LoVo (cell line): Measurements from ENCODE around the gene OTUB1.
"Not testable (repeated sequence)": the region's sequence is repeated elsewhere in the genome, so short reads cannot be mapped to it uniquely, and the experiment has no call there.

ENCODE experiments used
- DNase-seq: peaks from one replicate; pipeline ENCODE4 v3.0.0-alpha.2; 2016; ENCODE audit warnings: low spot score

The OTUB1 gene

GRCh38 chr11:64047373-64047772 is 61.1 kb downstream of the OTUB1 start:
- DNase-seq: not testable (repeated sequence)
